H1 (cell line): ENCODE measurements around the gene AIM2.

Experiments
- CBX5 ChIP-seq: fragments of 300-800, 300-1000 bp; sonication (generic); IDR thresholded peaks from 2 replicates; pipeline ENCODE4 v1.7.1; 2016; ENCODE audit warnings: antibody characterized with exemption, low read length, low read depth
- EP300 ChIP-seq, 2 experiments: IDR thresholded peaks; 1 replicate in 1 of 2; 2 replicates in 1 of 2; pipeline ENCODE4 v1.6.1; 2011 to 2012; ENCODE audit warnings: low read depth in 2 of 2, low read length in 2 of 2, mild to moderate bottlenecking in 2 of 2, borderline replicate concordance in 1 of 2, inconsistent platforms in 1 of 2, moderate library complexity in 1 of 2
- EZH2 ChIP-seq: fragments of 200-600 bp; sonication (generic); IDR thresholded peaks from 2 replicates; pipeline ENCODE4 v1.7.1; 2012; ENCODE audit warnings: low read depth, mild to moderate bottlenecking, moderate library complexity, low read length, inconsistent platforms; ENCODE audit not compliant: severe bottlenecking
- HDAC6 ChIP-seq: IDR thresholded peaks from one replicate; pipeline ENCODE4 v1.7.1; 2012; ENCODE audit warnings: low read depth, mild to moderate bottlenecking, inconsistent platforms, low read length, moderate library complexity
- MAFK ChIP-seq: IDR thresholded peaks from 2 replicates; pipeline ENCODE4 v1.6.1; 2012; ENCODE audit warnings: low read depth, mild to moderate bottlenecking, improper control_type of control experiment, low read length
- POLR2AphosphoS5 ChIP-seq: IDR thresholded peaks from 2 replicates; pipeline ENCODE4 v1.6.1; 2011; ENCODE audit warnings: low read depth, low read length
- SP2 ChIP-seq: IDR thresholded peaks from 2 replicates; pipeline ENCODE4 v1.6.1; 2012; ENCODE audit warnings: mild to moderate bottlenecking, low read length, inconsistent platforms
- SP4 ChIP-seq: IDR thresholded peaks from 2 replicates; pipeline ENCODE4 v1.6.1; 2012; ENCODE audit warnings: low read length, inconsistent platforms
- SRF ChIP-seq: IDR thresholded peaks from 2 replicates; pipeline ENCODE4 v1.6.1; 2011; ENCODE audit warnings: mild to moderate bottlenecking, low read depth, low read length, moderate library complexity
- TBP ChIP-seq: IDR thresholded peaks from 2 replicates; pipeline ENCODE4 v1.6.1; 2011; ENCODE audit warnings: low read depth, low read length, improper control_type of control experiment
- TF ChIP-seq, protein P1 (sequence below), 3 experiments: IDR thresholded peaks; 1 replicate in 2 of 3; 2 replicates in 1 of 3; pipeline versions ENCODE4 v1.5.1 to v1.6.1; 2011; ENCODE audit warnings: low read length in 3 of 3, mild to moderate bottlenecking in 3 of 3, inconsistent platforms in 2 of 3, low read depth in 1 of 3, moderate library complexity in 1 of 3; ENCODE audit not compliant: insufficient read depth in 1 of 3; ENCODE audit errors: control extremely low read depth in 1 of 3
- TF ChIP-seq, protein P2 (sequence below): IDR thresholded peaks from 2 replicates; pipeline ENCODE4 v1.6.1; 2012; ENCODE audit warnings: low read length, inconsistent platforms

DNA sequence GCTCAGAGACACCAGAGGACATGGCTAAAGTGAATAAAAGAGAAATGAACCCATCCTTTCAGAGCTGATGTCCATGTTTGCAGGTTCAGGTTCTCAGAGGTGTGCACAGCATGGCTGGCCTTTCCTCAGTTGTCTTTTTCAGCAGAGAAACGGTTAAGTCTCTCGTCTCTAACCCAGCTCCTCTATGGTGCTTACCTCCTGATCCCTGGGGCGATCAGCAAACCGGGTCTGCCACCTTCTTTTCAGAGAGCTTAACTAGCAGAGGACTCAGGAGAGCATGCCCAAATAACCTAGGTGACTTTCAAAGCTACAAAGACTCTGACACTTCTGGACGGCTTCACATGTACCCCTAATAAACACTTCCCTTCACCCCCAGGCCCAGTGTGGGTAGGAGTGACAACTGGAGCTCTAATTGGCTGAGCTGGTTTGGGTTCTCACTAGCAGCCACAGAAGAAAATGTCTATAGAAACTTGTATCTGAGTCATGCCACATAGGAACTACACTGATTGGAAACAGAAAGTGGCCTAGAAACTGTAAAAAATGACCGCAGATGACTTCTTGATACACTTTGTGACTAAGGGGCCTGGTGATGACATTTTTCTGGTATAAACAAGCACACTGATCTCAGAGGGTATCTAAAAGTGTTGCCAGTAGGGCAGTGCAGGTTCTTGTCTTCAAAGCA, at the start of gene AIM2:
- TF ChIP-seq, protein P1, sequence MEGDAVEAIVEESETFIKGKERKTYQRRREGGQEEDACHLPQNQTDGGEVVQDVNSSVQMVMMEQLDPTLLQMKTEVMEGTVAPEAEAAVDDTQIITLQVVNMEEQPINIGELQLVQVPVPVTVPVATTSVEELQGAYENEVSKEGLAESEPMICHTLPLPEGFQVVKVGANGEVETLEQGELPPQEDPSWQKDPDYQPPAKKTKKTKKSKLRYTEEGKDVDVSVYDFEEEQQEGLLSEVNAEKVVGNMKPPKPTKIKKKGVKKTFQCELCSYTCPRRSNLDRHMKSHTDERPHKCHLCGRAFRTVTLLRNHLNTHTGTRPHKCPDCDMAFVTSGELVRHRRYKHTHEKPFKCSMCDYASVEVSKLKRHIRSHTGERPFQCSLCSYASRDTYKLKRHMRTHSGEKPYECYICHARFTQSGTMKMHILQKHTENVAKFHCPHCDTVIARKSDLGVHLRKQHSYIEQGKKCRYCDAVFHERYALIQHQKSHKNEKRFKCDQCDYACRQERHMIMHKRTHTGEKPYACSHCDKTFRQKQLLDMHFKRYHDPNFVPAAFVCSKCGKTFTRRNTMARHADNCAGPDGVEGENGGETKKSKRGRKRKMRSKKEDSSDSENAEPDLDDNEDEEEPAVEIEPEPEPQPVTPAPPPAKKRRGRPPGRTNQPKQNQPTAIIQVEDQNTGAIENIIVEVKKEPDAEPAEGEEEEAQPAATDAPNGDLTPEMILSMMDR (IDR thresholded peaks at IDR 0.05; ENCODE audit: control extremely low read depth in 1 of 3, insufficient read depth in 1 of 3, low read depth in 1 of 3, low read length in 3 of 3) = no peak
- TF ChIP-seq CBX5 (no peak), EP300 (IDR thresholded peaks at IDR 0.05; ENCODE audit: borderline replicate concordance in 1 of 2, low read depth in 2 of 2, low read length in 2 of 2) (no peak), SP4 (no peak), SRF (no peak), MAFK (no peak), SP2 (no peak), EZH2 (no peak), HDAC6 (no peak), TBP (no peak), POLR2AphosphoS5 (no peak)
- TF ChIP-seq, protein P2, sequence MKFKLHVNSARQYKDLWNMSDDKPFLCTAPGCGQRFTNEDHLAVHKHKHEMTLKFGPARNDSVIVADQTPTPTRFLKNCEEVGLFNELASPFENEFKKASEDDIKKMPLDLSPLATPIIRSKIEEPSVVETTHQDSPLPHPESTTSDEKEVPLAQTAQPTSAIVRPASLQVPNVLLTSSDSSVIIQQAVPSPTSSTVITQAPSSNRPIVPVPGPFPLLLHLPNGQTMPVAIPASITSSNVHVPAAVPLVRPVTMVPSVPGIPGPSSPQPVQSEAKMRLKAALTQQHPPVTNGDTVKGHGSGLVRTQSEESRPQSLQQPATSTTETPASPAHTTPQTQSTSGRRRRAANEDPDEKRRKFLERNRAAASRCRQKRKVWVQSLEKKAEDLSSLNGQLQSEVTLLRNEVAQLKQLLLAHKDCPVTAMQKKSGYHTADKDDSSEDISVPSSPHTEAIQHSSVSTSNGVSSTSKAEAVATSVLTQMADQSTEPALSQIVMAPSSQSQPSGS = no peak
